ENCODE measurements around the gene DOCK4.

GRCh38 chr7:112092709-112093395, 113.3 kb downstream of the DOCK4 start:
- TF ChIP-seq CTCF (IDR thresholded peaks at IDR 0.05): no peak
- TF ChIP-seq ZFX (IDR thresholded peaks at IDR 0.05; ENCODE audit: borderline replicate concordance): no peak

All from 22Rv1 (cell line).